Measurements from ENCODE around the gene HSPG2.
A peak's percentile ranks its signal among the peaks of the same experiment; 100 is the strongest.
"Not testable (repeated sequence)": the region's sequence is repeated elsewhere in the genome, so short reads cannot be mapped to it uniquely, and the experiment has no call there.

HSPG2 gene

DNA sequence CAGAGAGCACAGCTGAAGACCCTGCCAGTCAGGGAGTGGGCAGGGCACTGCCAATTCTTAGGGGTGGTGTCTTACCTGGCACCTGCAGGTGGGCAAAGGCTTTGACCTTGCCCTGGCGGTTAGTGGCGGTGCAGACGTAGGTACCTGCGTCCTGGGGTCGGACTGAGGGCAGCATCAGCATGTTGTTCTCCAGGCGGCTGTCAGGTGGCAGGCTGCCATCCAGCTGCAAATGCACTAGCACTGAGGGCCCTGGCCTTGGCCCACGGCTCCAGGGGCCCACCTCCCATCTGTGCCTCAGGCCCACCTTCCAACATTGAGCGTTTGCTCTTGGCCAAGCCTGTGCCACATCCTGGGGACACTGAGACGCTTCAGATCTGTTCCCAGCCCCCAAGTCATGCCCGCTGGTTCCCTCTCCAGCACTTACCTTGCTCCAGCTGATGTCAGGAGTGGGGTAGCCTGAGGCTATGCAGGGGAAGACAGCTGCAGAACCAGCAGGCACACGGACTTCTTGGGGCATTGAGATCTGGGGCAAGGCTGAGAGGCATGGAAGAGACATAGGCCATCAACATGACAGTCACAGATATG lies 103.6 kb downstream of the HSPG2 start:
- DNase-seq (ENCODE audit: insufficient read length, low spot score) (no peak), FAIRE-seq (no peak)
- no peak for TF ChIP-seq POLR2A (IDR thresholded peaks at IDR 0.05; ENCODE audit: low read depth, low read length)

DNA sequence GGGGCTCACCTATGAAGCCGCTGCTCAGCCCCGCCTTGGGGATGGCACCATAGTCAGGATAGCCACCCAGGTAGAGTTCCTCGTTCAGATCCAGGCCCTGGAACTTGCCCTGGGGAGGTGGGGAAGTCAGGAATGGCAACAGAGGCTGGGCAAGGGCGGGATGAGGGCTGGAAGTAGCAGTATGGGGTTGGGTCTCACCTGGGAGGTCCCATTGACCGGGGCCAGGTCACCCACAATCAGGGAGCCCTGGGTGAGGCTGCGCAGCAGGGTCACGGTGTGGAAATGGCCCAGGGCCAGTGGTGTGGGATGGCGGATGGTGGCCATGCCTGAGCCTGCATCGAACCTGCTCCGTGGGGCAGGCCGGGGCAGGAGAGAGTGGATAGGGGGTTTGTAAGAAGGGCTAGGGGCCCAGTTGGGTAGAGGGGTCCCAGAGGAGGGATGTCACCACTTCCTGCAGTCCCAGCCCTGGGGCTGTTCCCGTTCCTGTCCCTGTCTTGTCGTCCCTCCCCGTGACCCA lies 105.6 kb downstream of the HSPG2 start:
- FAIRE-seq: no peak
- no peak for TF ChIP-seq PAX5 (IDR thresholded peaks at IDR 0.05; ENCODE audit: insufficient read depth, low read length, severe bottlenecking)
- no peak for TF ChIP-seq TAF1 (IDR thresholded peaks at IDR 0.05; ENCODE audit: low read depth, low read length)
- no peak for TF ChIP-seq POLR2A (IDR thresholded peaks at IDR 0.05; ENCODE audit: low read depth, low read length)
- TF ChIP-seq SPI1 (IDR thresholded peaks at IDR 0.05; ENCODE audit: low read depth, low read length): no peak
- no peak for TF ChIP-seq POU2F2 (IDR thresholded peaks at IDR 0.05; ENCODE audit: low read depth, low read length)
- TF ChIP-seq POLR2AphosphoS5 (IDR thresholded peaks at IDR 0.05; ENCODE audit: low read depth, low read length): no peak
- no peak for DNase-seq (ENCODE audit: insufficient read length, low spot score)

DNA sequence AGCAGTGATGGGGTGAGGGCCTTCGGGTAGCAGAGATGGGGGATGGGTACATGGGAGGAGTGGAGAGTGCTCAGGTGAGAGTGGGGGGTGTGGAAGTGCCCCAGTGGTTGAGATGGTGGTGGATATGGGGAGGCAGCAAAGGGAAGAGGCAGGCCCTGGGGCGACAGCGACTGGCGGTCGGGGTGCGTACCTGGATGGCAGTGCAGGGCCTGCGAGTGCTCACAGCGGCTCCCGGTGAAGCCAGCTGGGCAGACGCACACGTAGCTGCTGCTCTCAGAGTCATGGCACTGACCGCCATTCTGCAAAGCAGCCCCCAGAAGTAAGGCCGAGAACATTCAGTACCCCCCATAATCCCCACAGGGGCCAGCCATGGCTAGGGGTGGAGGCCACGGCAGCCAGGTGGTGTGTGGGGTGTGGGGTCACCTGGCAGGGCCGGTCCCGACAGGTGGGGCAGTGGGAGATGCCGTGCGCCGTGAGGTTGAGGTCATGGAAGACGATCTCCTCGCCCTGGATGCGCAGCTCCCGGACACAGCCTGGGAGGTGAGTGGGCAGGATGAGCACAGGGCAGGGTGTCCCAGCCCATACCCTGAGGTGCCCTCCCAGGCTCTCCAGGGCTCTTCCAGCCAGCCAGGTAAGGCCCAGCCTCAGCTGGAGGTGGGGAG lies 106.2 kb downstream of the HSPG2 start:
- DNase-seq (ENCODE audit: insufficient read length, low spot score) (no peak), FAIRE-seq (no peak)
- TF ChIP-seq POLR2A (IDR thresholded peaks at IDR 0.05; ENCODE audit: low read depth, low read length) (no peak), POLR2AphosphoS5 (IDR thresholded peaks at IDR 0.05; ENCODE audit: low read depth, low read length) (no peak), POU2F2 (IDR thresholded peaks at IDR 0.05; ENCODE audit: low read depth, low read length) (no peak), PAX5 (IDR thresholded peaks at IDR 0.05; ENCODE audit: insufficient read depth, low read length, severe bottlenecking) (no peak), TAF1 (IDR thresholded peaks at IDR 0.05; ENCODE audit: low read depth, low read length) (no peak), SPI1 (IDR thresholded peaks at IDR 0.05; ENCODE audit: low read depth, low read length) (no peak)

DNA sequence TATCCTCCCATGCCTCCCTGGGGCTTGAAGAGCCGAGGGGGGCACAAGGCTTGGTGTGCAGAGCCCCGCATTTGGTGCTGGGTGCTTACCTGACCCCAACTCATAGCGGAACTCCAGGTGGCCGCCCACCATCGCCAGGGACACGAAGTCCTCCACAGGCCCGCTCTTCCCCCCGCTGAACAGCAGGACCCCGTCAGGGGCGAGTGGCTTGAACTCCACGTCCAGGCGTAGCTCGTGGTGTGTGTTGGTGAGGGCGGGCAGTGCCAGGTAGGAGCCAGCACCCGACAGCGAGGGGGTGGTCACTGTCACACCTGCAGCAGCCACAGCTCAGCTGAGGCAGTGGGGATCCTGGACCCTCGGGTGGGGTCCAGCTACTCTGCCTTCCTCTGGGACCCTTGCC lies 107.8 kb downstream of the HSPG2 start:
- DNase-seq (ENCODE audit: insufficient read length, low spot score) (no peak), FAIRE-seq (no peak)
- no peak for TF ChIP-seq POU2F2 (IDR thresholded peaks at IDR 0.05; ENCODE audit: low read depth, low read length)
- TF ChIP-seq TAF1 (IDR thresholded peaks at IDR 0.05; ENCODE audit: low read depth, low read length): no peak
- TF ChIP-seq SPI1 (IDR thresholded peaks at IDR 0.05; ENCODE audit: low read depth, low read length): no peak
- no peak for TF ChIP-seq POLR2AphosphoS5 (IDR thresholded peaks at IDR 0.05; ENCODE audit: low read depth, low read length)
- TF ChIP-seq PAX5 (IDR thresholded peaks at IDR 0.05; ENCODE audit: insufficient read depth, low read length, severe bottlenecking): no peak
- TF ChIP-seq POLR2A (IDR thresholded peaks at IDR 0.05; ENCODE audit: low read depth, low read length): no peak

DNA sequence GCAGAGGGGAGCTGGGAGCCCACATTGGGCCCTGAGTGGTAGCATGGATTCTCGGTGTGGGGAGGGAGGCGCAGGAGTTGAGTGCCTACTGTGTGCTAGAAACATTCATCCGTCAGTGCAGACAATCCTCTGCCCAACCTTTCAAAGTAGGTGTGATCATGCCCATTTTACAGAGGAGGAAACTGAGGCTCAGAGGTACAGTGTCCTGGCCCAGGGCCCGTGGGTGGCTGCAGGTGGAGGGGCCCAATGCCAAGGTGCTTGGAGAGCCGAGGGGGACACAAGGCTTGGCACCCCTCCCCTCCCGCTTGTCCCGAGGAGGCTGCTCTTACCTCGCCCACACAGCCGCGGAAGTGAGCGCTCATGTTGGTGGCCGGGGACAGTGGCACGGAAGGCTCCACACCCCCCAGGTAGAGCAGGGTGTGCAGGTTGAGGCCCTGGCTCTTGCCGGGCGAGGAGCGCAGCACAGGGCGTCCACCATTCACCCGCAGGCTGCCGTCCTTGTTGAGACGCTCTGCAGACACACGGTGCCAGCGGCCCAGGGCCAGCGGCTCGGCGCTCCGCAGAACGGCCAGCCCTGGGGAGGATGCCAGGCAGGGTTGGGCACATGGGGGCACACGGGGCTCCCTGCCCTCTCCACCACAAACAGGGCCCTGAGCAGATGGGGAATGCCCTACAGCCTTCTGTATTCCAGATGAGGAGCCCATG lies 108.5 kb downstream of the HSPG2 start:
- no peak for TF ChIP-seq PAX5 (IDR thresholded peaks at IDR 0.05; ENCODE audit: insufficient read depth, low read length, severe bottlenecking)
- TF ChIP-seq TAF1 (IDR thresholded peaks at IDR 0.05; ENCODE audit: low read depth, low read length): no peak
- no peak for TF ChIP-seq SPI1 (IDR thresholded peaks at IDR 0.05; ENCODE audit: low read depth, low read length)
- no peak for TF ChIP-seq POU2F2 (IDR thresholded peaks at IDR 0.05; ENCODE audit: low read depth, low read length)
- TF ChIP-seq POLR2A (IDR thresholded peaks at IDR 0.05; ENCODE audit: low read depth, low read length): no peak
- no peak for TF ChIP-seq POLR2AphosphoS5 (IDR thresholded peaks at IDR 0.05; ENCODE audit: low read depth, low read length)
- no peak for DNase-seq (ENCODE audit: insufficient read length, low spot score)
- FAIRE-seq: no peak

DNA sequence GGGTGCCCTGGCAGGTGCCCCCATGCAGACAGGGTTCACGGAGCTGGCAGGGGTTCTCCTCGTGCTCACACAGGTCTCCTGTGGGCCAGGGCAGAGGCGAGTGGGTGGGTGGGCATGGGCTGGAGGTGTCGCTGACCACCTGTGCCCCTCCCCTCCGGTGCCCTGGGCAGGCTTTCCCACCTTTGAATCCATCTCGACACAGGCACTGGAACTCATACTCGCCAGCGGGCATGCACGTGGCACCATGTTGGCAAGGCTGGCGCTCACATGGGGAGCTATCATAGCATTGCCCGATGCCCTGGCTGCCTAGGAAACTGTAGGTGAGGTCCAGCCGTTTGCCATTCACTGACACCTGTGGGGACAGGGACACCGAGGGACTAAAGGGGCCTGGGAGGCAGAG lies 109.0 kb downstream of the HSPG2 start:
- DNase-seq (ENCODE audit: insufficient read length, low spot score) (no peak), FAIRE-seq (no peak)
- TF ChIP-seq PAX5 (IDR thresholded peaks at IDR 0.05; ENCODE audit: insufficient read depth, low read length, severe bottlenecking): no peak
- no peak for TF ChIP-seq POLR2AphosphoS5 (IDR thresholded peaks at IDR 0.05; ENCODE audit: low read depth, low read length)

DNA sequence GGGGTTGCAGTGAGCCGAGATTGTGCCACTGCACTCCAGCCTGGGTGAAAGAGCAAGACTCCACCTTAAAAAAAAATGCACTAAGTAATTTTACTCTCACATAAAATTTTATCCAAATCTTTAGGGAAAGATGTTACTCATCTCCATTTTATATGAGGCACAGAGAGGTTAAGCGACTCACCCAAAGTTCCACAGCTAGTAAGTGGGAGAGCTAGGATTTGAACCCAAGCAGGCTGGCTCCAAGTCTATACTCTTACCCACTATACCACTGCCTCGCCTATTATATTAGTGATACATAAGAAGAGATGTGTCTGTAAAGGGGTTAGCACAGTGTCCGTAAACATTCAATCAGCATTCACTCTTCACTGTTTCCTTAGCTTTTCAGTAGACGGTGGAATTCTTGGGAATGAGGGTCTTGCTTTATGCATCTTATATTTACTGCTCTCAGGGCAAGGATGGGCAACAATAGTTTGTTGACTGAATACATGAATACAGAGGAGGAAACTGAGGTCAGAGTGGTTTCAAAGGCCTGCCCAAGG lies 109.9 kb downstream of the HSPG2 start:
- FAIRE-seq (no peak), DNase-seq (ENCODE audit: insufficient read length, low spot score) (no peak)
- TF ChIP-seq TAF1 (IDR thresholded peaks at IDR 0.05; ENCODE audit: low read depth, low read length): no peak
- TF ChIP-seq POLR2AphosphoS5 (IDR thresholded peaks at IDR 0.05; ENCODE audit: low read depth, low read length): no peak
- TF ChIP-seq POLR2A (IDR thresholded peaks at IDR 0.05; ENCODE audit: low read depth, low read length): no peak
- TF ChIP-seq POU2F2 (IDR thresholded peaks at IDR 0.05; ENCODE audit: low read depth, low read length): no peak
- TF ChIP-seq PAX5 (IDR thresholded peaks at IDR 0.05; ENCODE audit: insufficient read depth, low read length, severe bottlenecking): no peak
- no peak for TF ChIP-seq SPI1 (IDR thresholded peaks at IDR 0.05; ENCODE audit: low read depth, low read length)

DNA sequence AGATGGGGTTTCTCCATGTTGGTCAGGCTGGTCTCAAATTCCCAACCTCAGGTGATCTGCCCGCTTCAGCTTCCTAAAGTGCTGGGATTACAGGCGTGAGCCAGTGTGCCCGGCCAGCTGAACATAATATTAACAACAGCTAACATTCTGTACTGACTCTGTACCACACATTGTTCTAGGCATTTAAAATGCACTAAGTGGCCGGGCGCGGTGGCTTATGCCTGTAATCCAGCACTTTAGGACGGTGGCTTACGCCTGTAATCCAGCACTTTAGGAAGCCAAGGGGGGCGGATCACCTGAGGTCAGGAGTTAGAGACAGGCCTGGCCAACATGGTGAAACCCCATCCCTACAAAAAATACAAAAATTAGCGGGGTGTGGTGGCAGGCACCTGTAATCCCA lies 110.4 kb downstream of the HSPG2 start:
- FAIRE-seq; DNase-seq (ENCODE audit: insufficient read length, low spot score): not testable (repeated sequence)

DNA sequence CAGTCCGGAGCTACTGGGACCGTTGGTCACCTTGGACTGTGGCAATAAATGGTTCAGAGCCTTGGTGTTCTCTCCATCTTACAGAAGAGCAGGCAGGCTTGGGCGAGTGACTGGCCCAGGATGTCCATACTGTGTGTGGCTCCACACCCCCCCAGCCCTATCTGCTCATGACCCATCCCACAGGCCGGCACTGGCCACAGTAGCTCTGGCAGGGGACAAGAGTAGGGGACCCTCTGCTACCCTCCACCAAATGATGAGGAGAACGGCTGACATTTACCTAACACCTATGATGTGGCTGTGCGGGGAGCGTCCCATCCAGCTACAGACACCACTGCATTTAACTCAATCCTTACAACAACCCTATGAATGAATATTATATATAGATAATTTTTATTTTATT lies 111.7 kb downstream of the HSPG2 start:
- DNase-seq (ENCODE audit: insufficient read length, low spot score) (peak; percentile 5), FAIRE-seq (no peak)
- TF ChIP-seq SPI1 (IDR thresholded peaks at IDR 0.05; ENCODE audit: low read depth, low read length): no peak
- TF ChIP-seq PAX5 (IDR thresholded peaks at IDR 0.05; ENCODE audit: insufficient read depth, low read length, severe bottlenecking): no peak
- TF ChIP-seq TAF1 (IDR thresholded peaks at IDR 0.05; ENCODE audit: low read depth, low read length): no peak
- no peak for TF ChIP-seq POLR2A (IDR thresholded peaks at IDR 0.05; ENCODE audit: low read depth, low read length)
- no peak for TF ChIP-seq POLR2AphosphoS5 (IDR thresholded peaks at IDR 0.05; ENCODE audit: low read depth, low read length)
- TF ChIP-seq POU2F2 (IDR thresholded peaks at IDR 0.05; ENCODE audit: low read depth, low read length): no peak

DNA sequence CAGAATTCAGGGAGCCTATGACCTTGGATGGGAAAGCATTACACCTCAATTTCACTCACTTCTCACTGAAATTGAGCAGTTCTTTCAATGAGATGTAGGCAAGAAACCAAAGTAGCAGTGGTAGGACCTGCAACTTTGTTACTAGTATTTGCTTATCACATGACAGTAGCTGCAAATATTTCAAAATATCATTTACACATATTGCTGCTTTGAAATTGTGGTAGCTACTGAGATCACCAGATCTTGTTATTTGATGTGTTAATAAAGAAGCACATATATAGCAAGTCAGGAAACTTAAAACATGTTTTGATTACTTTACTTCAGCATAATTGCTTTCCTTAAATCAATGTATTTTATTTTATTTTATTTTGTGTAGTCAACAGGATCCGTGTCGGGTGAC lies 112.2 kb downstream of the HSPG2 start:
- FAIRE-seq: no peak
- no peak for DNase-seq (ENCODE audit: insufficient read length, low spot score)
- TF ChIP-seq TAF1 (IDR thresholded peaks at IDR 0.05; ENCODE audit: low read depth, low read length) (no peak), POU2F2 (IDR thresholded peaks at IDR 0.05; ENCODE audit: low read depth, low read length) (no peak), PAX5 (IDR thresholded peaks at IDR 0.05; ENCODE audit: insufficient read depth, low read length, severe bottlenecking) (no peak), SPI1 (IDR thresholded peaks at IDR 0.05; ENCODE audit: low read depth, low read length) (no peak), POLR2AphosphoS5 (IDR thresholded peaks at IDR 0.05; ENCODE audit: low read depth, low read length) (no peak), POLR2A (IDR thresholded peaks at IDR 0.05; ENCODE audit: low read depth, low read length) (no peak)

All from GM12891 (cell line).